Femur (tissue), 1 donor: ENCODE measurements around the gene KCNQ1.

Experiments used
- DNase-seq: peaks from one replicate; pipeline ENCODE4 v3.0.0-alpha.2; 2017

KCNQ1 gene

GRCh38 chr11:2574043-2574552 lies 129.3 kb downstream of the KCNQ1 start:
- DNase-seq: no peak

GRCh38 chr11:2574553-2575535 lies 130.0 kb downstream of the KCNQ1 start:
- DNase-seq: peak; percentile 55

- peak; percentile 16 for DNase-seq
Observed at GRCh38 chr11:2575591-2576051, 130.8 kb downstream of the KCNQ1 start.

GRCh38 chr11:2576111-2576510 lies 131.3 kb downstream of the KCNQ1 start:
- DNase-seq: peak; percentile 13

- DNase-seq: peak; percentile 28
Observed at GRCh38 chr11:2576549-2576948, 131.7 kb downstream of the KCNQ1 start.

GRCh38 chr11:2577031-2577990 lies 132.5 kb downstream of the KCNQ1 start:
- DNase-seq: peak; percentile 20

GRCh38 chr11:2577991-2578928 lies 133.5 kb downstream of the KCNQ1 start:
- peak; percentile 22 for DNase-seq

- DNase-seq: peak; percentile 16
Observed at GRCh38 chr11:2578929-2579270, 134.1 kb downstream of the KCNQ1 start.

- DNase-seq: peak; percentile 38
Observed at GRCh38 chr11:2579315-2580060, 134.7 kb downstream of the KCNQ1 start.

- DNase-seq: peak; percentile 17
Observed at GRCh38 chr11:2580061-2580421, 135.2 kb downstream of the KCNQ1 start.

GRCh38 chr11:2580571-2581001 lies 135.8 kb downstream of the KCNQ1 start:
- peak; percentile 23 for DNase-seq

GRCh38 chr11:2581151-2581930 lies 136.5 kb downstream of the KCNQ1 start:
- peak; percentile 12 for DNase-seq

GRCh38 chr11:2581931-2582350 lies 137.1 kb downstream of the KCNQ1 start:
- peak; percentile 23 for DNase-seq

GRCh38 chr11:2582351-2582945 lies 137.6 kb downstream of the KCNQ1 start:
- no peak for DNase-seq

GRCh38 chr11:2582946-2583604 lies 138.3 kb downstream of the KCNQ1 start:
- peak; percentile 21 for DNase-seq

- no peak for DNase-seq
Observed at GRCh38 chr11:2583605-2583958, 138.8 kb downstream of the KCNQ1 start.

GRCh38 chr11:2584434-2584811 lies 139.6 kb downstream of the KCNQ1 start:
- no peak for DNase-seq

- peak; percentile 15 for DNase-seq
Observed at GRCh38 chr11:2584812-2585565, 140.2 kb downstream of the KCNQ1 start.
